22Rv1 (cell line): ENCODE measurements around the gene CISD2.

Experiments used
- ZFX ChIP-seq: fragments of 450-650 bp; IDR thresholded peaks from 2 replicates; pipeline ENCODE4 v1.6.1; 2017; ENCODE audit warnings: antibody characterized with exemption, borderline replicate concordance
- TF ChIP-seq, protein P1 (sequence below): fragments of 450-650 bp; IDR thresholded peaks from 2 replicates; pipeline ENCODE4 v1.5.1; 2017; ENCODE audit warnings: mild to moderate bottlenecking

DNA sequence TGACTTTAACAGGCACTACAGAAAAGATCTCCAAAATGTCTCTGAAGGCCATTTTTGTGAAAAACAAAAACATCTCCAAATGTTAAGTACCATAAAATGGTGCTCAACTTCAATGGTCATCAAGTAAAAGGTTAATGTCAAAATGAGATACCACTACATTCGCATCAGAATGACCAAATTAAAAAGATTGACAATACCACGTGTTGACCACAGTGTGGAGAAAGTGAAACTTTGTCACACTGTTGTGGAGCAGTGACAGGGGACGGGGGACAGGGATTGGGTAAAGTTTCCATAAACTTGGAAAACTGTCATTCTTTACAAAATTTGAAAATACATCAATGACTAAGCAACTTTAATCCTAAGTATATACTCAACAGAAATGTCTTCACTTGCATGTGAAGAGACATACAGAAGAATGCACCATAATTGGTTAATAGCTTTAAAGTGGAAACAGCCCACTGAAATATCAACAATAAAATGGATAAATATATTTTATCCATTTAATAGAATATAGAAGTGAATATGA lies 19.1 kb upstream of the CISD2 start:
- TF ChIP-seq, protein P1, sequence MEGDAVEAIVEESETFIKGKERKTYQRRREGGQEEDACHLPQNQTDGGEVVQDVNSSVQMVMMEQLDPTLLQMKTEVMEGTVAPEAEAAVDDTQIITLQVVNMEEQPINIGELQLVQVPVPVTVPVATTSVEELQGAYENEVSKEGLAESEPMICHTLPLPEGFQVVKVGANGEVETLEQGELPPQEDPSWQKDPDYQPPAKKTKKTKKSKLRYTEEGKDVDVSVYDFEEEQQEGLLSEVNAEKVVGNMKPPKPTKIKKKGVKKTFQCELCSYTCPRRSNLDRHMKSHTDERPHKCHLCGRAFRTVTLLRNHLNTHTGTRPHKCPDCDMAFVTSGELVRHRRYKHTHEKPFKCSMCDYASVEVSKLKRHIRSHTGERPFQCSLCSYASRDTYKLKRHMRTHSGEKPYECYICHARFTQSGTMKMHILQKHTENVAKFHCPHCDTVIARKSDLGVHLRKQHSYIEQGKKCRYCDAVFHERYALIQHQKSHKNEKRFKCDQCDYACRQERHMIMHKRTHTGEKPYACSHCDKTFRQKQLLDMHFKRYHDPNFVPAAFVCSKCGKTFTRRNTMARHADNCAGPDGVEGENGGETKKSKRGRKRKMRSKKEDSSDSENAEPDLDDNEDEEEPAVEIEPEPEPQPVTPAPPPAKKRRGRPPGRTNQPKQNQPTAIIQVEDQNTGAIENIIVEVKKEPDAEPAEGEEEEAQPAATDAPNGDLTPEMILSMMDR = no peak
- no peak for TF ChIP-seq ZFX
